ENCODE data around the gene SND1.

Gene SND1

GRCh38 chr7:127881564-127881963 lies 229.6 kb downstream of the SND1 start:
- H3K9ac ChIP-seq (ENCODE audit: low read length), result no peak overlapping the region
- no peaks in the 10 kb centered on the region for H3K9me2 ChIP-seq (replicated peaks; ENCODE audit: insufficient read depth, low read length)
- no peak for DNase-seq
- no peaks in the 10 kb centered on the region for H3K9me3 ChIP-seq (replicated peaks; ENCODE audit: insufficient read depth, low read length)
- no peaks in the 10 kb centered on the region for H3F3A ChIP-seq (ENCODE audit: insufficient read depth, low read length)
- TF ChIP-seq EZH2 (optimal IDR thresholded peaks at IDR 0.05; ENCODE audit: low read depth, low read length) (no peak), EZH2phosphoT487 (IDR thresholded peaks at IDR 0.05; ENCODE audit: low read length) (no peak)
- TF ChIP-seq, protein P1, sequence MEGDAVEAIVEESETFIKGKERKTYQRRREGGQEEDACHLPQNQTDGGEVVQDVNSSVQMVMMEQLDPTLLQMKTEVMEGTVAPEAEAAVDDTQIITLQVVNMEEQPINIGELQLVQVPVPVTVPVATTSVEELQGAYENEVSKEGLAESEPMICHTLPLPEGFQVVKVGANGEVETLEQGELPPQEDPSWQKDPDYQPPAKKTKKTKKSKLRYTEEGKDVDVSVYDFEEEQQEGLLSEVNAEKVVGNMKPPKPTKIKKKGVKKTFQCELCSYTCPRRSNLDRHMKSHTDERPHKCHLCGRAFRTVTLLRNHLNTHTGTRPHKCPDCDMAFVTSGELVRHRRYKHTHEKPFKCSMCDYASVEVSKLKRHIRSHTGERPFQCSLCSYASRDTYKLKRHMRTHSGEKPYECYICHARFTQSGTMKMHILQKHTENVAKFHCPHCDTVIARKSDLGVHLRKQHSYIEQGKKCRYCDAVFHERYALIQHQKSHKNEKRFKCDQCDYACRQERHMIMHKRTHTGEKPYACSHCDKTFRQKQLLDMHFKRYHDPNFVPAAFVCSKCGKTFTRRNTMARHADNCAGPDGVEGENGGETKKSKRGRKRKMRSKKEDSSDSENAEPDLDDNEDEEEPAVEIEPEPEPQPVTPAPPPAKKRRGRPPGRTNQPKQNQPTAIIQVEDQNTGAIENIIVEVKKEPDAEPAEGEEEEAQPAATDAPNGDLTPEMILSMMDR (IDR thresholded peaks at IDR 0.05; ENCODE audit: low read length), result no peak
- H3K27me3 ChIP-seq (replicated peaks; ENCODE audit: insufficient read depth, low read length), result no peaks in the 10 kb centered on the region
- no peak overlapping the region for H3K4me2 ChIP-seq (ENCODE audit: low read depth, low read length)
- H3K4me3 ChIP-seq (ENCODE audit: low read length), result no peak overlapping the region
- H3K27ac ChIP-seq (ENCODE audit: low read length), result no peak overlapping the region
- peaks cover 7% of the 10 kb centered on the region; the same call in 1 of the 2 replicates for H4K20me1 ChIP-seq (ENCODE audit: insufficient read depth, low read length)
- H2AFZ ChIP-seq (ENCODE audit: low read length), result no peak overlapping the region
- no peaks in the 10 kb centered on the region for H3K4me1 ChIP-seq (ENCODE audit: low read length)
- H3K79me2 ChIP-seq (ENCODE audit: low read length), result peaks cover 96% of the 10 kb centered on the region
- 0 out of 2 replicates have a peak, but pooled peaks cover 3% of the 10 kb centered on the region for H3K36me3 ChIP-seq (replicated peaks; ENCODE audit: insufficient read depth, low read length)

DNA sequence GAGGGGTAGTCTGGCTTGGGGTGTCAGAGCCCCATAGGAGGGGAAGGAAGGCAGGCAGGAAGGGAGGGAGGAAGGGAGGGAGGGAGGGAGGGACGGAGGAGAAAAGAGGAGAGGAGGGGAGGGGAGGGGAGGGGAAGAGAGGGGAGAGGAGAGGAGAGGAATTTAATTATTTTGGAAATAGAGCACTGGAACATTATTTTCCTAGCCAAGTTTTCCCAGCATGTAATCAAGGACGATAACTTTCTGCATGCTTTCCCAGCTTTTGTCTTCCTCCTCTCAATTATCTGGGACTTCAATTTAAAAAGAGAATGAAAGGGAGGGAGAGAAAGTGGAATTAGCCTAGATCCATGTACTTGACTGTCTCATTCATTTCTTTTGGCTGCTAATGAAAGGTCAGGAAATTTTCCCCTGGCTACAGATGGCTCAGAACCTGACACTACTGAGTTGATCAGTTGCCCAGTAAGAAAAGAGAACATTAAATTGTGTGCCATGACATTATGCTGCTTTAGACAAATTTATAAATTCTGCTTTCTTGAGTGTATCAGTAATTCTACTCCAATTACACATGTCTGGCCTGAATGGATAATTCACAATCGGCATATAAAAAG lies 230.4 kb downstream of the SND1 start:
- Histone ChIP-seq H3K4me1 (ENCODE audit: low read length) (no peaks in the 10 kb centered on the region), H3K27ac (ENCODE audit: low read length) (no peak overlapping the region), H3K4me3 (ENCODE audit: low read length) (no peak overlapping the region), H3F3A (ENCODE audit: insufficient read depth, low read length) (no peaks in the 10 kb centered on the region), H4K20me1 (ENCODE audit: insufficient read depth, low read length) (peaks cover 3% of the 10 kb centered on the region; the same call in 1 of the 2 replicates), H3K9me3 (replicated peaks; ENCODE audit: insufficient read depth, low read length) (no peaks in the 10 kb centered on the region), H2AFZ (ENCODE audit: low read length) (no peak overlapping the region), H3K79me2 (ENCODE audit: low read length) (peaks cover 95% of the 10 kb centered on the region), H3K36me3 (replicated peaks; ENCODE audit: insufficient read depth, low read length) (peaks cover 3% of the 10 kb centered on the region; the same call in 1 of the 2 replicates), H3K9ac (ENCODE audit: low read length) (no peak overlapping the region), H3K4me2 (ENCODE audit: low read depth, low read length) (no peak overlapping the region), H3K27me3 (replicated peaks; ENCODE audit: insufficient read depth, low read length) (no peaks in the 10 kb centered on the region), H3K9me2 (replicated peaks; ENCODE audit: insufficient read depth, low read length) (no peaks in the 10 kb centered on the region)
- no peak for DNase-seq
- TF ChIP-seq EZH2phosphoT487 (IDR thresholded peaks at IDR 0.05; ENCODE audit: low read length), result no peak
- TF ChIP-seq EZH2 (optimal IDR thresholded peaks at IDR 0.05; ENCODE audit: low read depth, low read length), result no peak
- TF ChIP-seq, protein P1 (IDR thresholded peaks at IDR 0.05; ENCODE audit: low read length), result no peak

DNA sequence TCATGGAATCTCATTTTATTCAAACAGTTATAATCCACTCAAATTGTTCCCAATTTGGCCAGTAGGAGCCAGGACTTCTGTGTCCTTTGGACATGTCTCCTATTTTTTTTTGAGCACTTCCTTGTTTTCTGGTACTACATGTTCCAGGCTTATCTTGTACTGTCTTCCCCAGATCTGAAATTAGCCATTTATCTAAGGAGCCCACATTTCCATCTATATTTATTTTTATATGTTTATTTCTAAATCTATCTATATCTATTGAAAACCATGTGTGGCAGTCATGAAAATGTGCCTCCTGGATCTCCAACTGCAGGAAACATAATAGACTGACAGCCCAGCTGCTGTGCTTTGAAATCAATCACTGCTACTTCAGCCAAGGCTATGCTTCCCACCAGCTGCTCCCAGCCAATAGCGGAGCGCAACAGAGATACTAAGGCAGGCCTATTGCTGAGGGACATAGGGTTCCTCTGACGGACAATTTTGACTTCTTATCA lies 232.1 kb downstream of the SND1 start:
- Histone ChIP-seq H3K36me3 (replicated peaks; ENCODE audit: insufficient read depth, low read length) (peaks cover 15% of the 10 kb centered on the region), H3K9me3 (replicated peaks; ENCODE audit: insufficient read depth, low read length) (no peaks in the 10 kb centered on the region), H3K9ac (ENCODE audit: low read length) (no peak overlapping the region), H3K4me2 (ENCODE audit: low read depth, low read length) (no peak overlapping the region), H4K20me1 (ENCODE audit: insufficient read depth, low read length) (peaks cover 3% of the 10 kb centered on the region; the same call in 1 of the 2 replicates), H3K27me3 (replicated peaks; ENCODE audit: insufficient read depth, low read length) (no peaks in the 10 kb centered on the region), H3K4me1 (ENCODE audit: low read length) (no peaks in the 10 kb centered on the region), H2AFZ (ENCODE audit: low read length) (no peak overlapping the region), H3K9me2 (replicated peaks; ENCODE audit: insufficient read depth, low read length) (no peaks in the 10 kb centered on the region), H3F3A (ENCODE audit: insufficient read depth, low read length) (no peaks in the 10 kb centered on the region), H3K27ac (ENCODE audit: low read length) (no peak overlapping the region), H3K79me2 (ENCODE audit: low read length) (peaks cover 94% of the 10 kb centered on the region), H3K4me3 (ENCODE audit: low read length) (no peak overlapping the region)
- TF ChIP-seq, protein P1 (IDR thresholded peaks at IDR 0.05; ENCODE audit: low read length), result no peak
- TF ChIP-seq EZH2 (optimal IDR thresholded peaks at IDR 0.05; ENCODE audit: low read depth, low read length) (no peak), EZH2phosphoT487 (IDR thresholded peaks at IDR 0.05; ENCODE audit: low read length) (no peak)
- DNase-seq, result no peak

All from MM.1S (cell line).